Neural crest cell (in vitro differentiated cells): ENCODE data around the gene SRBD1. TPM values are rescaled to one million over a fixed set of nuclear protein-coding genes. Genes with fewer than 3 reads are reported as not detected.

Experiments used
- DNase-seq: peaks from one replicate; pipeline ENCODE4 v3.0.0; 2021; ENCODE audit warnings: low read depth, mixed read lengths, low spot score
- H3K27ac Mint-ChIP-seq: one replicate; pipeline ENCODE4 v1.8.0; 2021; ENCODE audit warnings: mild to moderate bottlenecking, mixed read lengths; ENCODE audit not compliant: unreplicated experiment
- H3K27me3 Mint-ChIP-seq: 2 replicates; pipeline ENCODE4 v1.8.0; 2021; ENCODE audit warnings: low read depth, mild to moderate bottlenecking, mixed read lengths
- H3K36me3 Mint-ChIP-seq: 2 replicates; pipeline ENCODE4 v1.8.0; 2021; ENCODE audit warnings: low read depth, mild to moderate bottlenecking, mixed read lengths
- H3K4me1 Mint-ChIP-seq: 2 replicates; pipeline ENCODE4 v1.8.0; 2021; ENCODE audit warnings: mixed read lengths
- H3K4me3 Mint-ChIP-seq: one replicate; pipeline ENCODE4 v1.8.0; 2021; ENCODE audit warnings: mild to moderate bottlenecking, mixed read lengths
- H3K9me3 Mint-ChIP-seq: 2 replicates; pipeline ENCODE4 v1.8.0; 2021; ENCODE audit warnings: mixed read lengths
- total RNA-seq: library from RNA; stranded (reverse); gene quantifications from 2 replicates; pipeline ENCODE4 v1.2.1, GENCODE V29; 2021
- TF ChIP-seq, protein P1 (sequence below): fragments of 200-600 bp; sonication (generic); conservative IDR thresholded peaks from 2 replicates; pipeline ENCODE4 v1.5.0; 2021; ENCODE audit warnings: antibody characterized with exemption, mild to moderate bottlenecking

Gene SRBD1
- total RNA-seq, 1 donor from 2014 or later = 21.4 TPM

DNA sequence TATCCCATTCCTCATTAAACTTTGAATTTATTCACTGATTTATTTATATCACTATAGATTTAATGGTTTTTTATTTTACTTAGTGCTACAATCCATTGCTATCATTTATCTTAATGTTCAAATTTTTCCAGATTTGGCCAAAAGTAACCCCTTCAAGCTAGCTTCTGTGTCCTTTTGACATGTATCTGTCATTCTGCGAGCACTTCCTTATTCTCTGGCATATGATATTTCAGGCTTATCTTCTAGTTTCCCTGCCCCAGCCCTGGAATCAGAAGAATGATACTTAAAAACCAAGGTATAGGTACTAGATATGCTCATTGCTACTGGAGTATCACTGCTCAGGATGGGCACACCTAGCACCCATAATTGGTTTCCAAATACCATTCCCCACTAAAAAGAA is 28.5 kb downstream of the SRBD1 start:
- TF ChIP-seq, protein P1, sequence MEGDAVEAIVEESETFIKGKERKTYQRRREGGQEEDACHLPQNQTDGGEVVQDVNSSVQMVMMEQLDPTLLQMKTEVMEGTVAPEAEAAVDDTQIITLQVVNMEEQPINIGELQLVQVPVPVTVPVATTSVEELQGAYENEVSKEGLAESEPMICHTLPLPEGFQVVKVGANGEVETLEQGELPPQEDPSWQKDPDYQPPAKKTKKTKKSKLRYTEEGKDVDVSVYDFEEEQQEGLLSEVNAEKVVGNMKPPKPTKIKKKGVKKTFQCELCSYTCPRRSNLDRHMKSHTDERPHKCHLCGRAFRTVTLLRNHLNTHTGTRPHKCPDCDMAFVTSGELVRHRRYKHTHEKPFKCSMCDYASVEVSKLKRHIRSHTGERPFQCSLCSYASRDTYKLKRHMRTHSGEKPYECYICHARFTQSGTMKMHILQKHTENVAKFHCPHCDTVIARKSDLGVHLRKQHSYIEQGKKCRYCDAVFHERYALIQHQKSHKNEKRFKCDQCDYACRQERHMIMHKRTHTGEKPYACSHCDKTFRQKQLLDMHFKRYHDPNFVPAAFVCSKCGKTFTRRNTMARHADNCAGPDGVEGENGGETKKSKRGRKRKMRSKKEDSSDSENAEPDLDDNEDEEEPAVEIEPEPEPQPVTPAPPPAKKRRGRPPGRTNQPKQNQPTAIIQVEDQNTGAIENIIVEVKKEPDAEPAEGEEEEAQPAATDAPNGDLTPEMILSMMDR = no peak
- H3K27me3 Mint-ChIP-seq = no peaks in the 10 kb centered on the region

DNA sequence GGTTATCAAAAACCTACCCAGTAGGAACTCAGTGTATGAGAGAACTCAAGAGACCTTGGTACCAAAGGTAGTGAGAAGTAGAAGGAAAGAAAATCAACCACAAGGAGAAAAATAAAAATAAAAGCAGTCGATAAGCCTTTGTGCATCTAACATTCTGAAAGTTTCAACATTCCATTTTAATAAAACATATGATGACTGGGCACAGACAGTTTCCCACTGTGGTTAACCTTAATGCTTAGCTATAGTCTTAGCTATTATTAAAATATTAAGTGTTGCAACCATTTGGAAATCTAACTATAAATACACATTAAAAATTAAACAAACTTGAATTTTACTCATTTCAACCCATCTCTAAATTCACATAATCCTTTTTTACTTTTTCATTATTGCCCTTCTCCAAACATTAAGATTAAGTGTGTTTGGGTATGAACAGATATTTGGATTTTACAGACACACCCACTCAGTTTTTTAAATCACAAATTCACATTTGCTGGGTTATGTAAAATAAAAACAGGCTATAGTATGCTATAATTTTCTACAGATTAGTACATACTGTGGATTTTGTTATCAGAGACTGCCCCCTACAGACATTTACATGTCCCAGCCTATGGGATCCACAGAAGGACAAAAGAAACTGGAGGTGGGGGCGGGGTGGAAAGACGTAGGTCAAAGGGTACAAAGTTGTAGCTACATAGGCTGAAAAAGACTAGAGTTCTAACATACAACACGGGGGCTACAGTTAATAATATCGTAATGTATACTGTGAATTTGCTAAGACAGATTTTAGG is 32.8 kb downstream of the SRBD1 start:
- Mint-ChIP-seq H3K27me3 (no peaks in the 10 kb centered on the region), H3K9me3 (peaks cover 2% of the 10 kb centered on the region), H3K4me1 (no peaks in the 10 kb centered on the region), H3K36me3 (peaks cover 18% of the 10 kb centered on the region), H3K4me3 (no peak overlapping the region), H3K27ac (no peak overlapping the region)
- DNase-seq = no peak
- TF ChIP-seq, protein P1 = peak; percentile 36

More for the DNA sequence above, 28.5 kb downstream of the SRBD1 start:
- peaks cover 11% of the 10 kb centered on the region for H3K36me3 Mint-ChIP-seq
- H3K27ac Mint-ChIP-seq = no peak overlapping the region
- H3K4me1 Mint-ChIP-seq = no peaks in the 10 kb centered on the region
- DNase-seq = no peak
- peaks cover 2% of the 10 kb centered on the region for H3K9me3 Mint-ChIP-seq
- no peak overlapping the region for H3K4me3 Mint-ChIP-seq

DNA sequence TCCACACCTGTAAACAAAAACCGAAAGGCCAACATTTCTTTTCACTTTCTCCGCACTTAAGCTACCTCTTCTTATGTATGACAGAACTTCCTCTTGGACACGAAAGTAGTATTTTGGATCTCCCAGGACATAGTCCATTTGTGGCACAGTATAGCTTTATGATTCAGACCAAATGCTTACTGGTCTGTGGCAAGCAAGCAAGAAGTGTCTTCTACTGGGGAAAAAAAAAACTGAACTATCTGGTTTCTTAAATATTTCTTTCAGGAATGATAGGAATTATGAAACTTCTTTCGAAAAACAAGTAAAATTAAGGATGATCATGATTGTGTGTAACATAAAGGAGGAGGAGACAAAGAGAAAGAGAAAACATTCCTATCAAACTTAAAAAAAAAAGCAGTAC is 33.6 kb downstream of the SRBD1 start:
- Mint-ChIP-seq H3K9me3 (peaks cover 2% of the 10 kb centered on the region), H3K27ac (no peak overlapping the region), H3K27me3 (no peaks in the 10 kb centered on the region), H3K4me3 (no peak overlapping the region), H3K4me1 (no peaks in the 10 kb centered on the region), H3K36me3 (peaks cover 18% of the 10 kb centered on the region)
- TF ChIP-seq, protein P1 = no peak
- no peak for DNase-seq

DNA sequence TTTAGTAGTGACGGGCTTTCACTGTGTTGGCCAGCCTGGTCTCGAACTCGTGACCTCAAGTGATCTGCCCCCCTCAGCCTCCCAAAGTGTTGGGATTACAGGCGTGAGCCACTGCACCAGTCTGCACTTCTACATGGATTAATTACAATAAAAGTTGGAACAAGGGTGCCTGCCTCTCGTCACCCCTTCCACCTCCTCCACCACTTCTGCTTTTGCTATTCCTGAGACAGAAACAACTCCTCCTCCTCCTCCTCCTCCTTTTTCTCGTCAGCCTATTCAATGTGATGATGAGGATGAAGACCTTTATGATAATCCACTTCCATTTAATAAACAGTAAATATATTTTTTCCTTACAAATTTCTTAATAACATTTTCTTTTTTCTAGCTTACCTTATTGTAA is 35.2 kb downstream of the SRBD1 start:
- Mint-ChIP-seq H3K36me3 (peaks cover 19% of the 10 kb centered on the region), H3K9me3 (no peaks in the 10 kb centered on the region), H3K27ac (no peak overlapping the region), H3K4me1 (no peaks in the 10 kb centered on the region), H3K4me3 (no peak overlapping the region), H3K27me3 (no peaks in the 10 kb centered on the region)
- TF ChIP-seq, protein P1 = no peak
- DNase-seq = no peak

DNA sequence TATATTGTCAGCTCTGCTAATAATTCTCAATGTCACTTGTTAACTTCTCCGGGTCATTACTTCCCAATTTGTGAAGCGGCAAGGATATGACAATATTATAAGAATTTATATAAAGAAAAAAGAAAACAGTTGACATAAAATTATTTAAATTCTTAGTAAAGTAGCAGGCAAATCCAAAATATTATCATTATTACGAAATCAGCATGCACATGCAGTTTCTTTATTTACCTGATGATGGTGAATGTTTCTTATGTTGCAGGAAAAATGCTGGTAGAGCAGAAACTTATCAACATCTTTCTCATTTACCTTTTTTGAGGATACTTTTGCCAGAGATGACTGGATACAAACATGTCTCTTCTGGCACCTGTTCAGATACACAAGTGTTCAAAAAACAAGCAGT is 38.1 kb downstream of the SRBD1 start:
- Mint-ChIP-seq H3K4me3 (no peak overlapping the region), H3K9me3 (no peaks in the 10 kb centered on the region), H3K27ac (no peak overlapping the region), H3K4me1 (no peaks in the 10 kb centered on the region), H3K36me3 (peaks cover 21% of the 10 kb centered on the region), H3K27me3 (no peaks in the 10 kb centered on the region)
- TF ChIP-seq, protein P1 = no peak
- no peak for DNase-seq
